Activated T-cell treated with anti-CD3 and anti-CD28 coated beads for 4 hours (primary cell): ENCODE measurements around the gene ZNF688.

Experiments used
- DNase-seq: peaks from one replicate; pipeline ENCODE4 v3.0.0-alpha.2; 2020

ZNF688 gene

DNA sequence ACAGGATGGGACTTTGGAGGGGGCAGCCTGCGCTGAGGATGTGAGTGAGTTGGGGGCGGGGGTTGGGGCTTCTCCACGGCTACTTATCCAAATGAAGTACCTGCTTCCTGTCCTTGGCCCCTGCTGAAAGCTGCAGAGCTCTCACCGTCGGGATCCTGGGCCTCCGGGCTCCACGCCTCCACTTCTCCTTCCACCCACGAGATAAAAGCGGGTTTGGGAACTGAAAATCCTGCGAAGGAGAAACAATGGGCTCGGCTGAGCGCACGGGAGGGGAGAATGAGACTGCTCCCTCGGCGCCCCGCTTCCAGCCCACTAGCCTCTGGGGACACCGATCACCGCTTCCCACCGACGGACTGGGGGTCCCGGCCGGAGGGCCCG lies 13.5 kb upstream of the ZNF688 start:
- no peak for DNase-seq

DNA sequence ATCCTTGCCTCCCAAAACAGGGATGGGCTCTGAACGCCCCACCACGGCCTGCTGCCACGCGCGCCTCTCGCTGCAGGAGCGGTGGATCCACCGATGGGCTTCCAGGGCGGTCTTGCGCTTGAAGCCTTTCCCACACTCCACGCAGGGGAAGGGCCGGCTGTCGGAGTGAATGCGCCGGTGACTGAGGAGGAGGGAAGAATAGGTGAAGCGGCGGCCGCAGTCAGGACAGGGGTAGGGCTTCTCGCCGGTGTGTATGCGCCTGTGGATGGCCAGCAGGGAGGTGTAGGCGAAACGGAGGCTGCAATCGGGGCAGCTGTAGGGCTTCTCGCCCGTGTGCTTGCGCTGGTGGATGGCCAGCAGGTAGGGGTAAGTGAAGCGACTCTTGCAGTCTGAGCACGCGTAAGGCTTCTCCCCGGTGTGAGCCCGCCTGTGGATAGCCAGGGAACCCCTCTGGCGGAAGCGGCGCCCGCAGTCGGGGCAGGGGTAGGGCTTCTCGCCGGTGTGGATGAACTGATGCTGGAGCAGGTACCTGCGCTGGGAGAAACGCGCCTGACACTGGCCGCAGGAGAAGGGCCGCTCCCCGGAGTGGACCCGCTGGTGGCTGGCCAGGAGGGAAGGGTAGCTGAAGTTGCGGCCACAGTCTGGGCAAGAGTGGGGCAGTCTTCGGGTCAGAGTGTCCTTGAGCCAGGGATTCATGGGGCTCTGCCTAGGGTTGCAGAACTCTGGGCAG lies 11.3 kb upstream of the ZNF688 start:
- no peak for DNase-seq

DNA sequence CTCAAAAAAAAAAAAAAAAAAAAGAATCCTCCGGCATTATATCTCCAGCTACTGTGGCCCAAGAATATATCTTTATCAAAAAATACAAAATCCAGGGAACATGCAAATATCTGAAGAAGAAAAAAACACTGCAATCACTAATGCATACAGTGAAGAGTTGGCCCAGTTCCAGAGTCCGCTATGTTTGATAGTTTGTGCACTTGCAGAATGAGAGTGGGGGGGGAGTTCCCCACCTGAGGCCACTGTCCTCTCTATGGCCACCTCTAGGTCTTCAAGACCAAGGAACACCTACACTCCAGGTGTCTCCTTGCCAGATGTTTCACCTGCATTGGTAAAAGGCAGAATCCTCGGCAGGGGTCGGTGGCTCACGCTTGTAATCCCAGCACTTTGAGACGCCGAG lies 9.9 kb upstream of the ZNF688 start:
- no peak for DNase-seq

DNA sequence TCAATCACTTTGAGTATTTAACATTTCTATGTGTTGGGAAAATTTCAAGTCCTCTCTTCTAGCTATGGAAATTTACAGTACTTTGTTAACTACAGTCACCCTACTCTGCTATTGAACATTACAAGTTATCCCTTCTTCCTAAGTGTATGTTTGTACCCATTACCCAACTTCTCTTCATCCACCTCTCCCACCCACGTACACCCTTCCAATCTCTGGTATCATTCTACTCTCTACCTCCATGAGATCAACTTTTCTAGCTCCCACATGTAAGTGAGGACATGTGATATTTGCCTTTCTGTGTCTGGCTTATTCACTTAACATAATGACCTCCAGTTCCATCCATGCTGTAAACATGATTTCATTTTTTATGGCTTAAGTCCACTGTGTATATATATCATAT lies 3.2 kb upstream of the ZNF688 start:
- no peak for DNase-seq

DNA sequence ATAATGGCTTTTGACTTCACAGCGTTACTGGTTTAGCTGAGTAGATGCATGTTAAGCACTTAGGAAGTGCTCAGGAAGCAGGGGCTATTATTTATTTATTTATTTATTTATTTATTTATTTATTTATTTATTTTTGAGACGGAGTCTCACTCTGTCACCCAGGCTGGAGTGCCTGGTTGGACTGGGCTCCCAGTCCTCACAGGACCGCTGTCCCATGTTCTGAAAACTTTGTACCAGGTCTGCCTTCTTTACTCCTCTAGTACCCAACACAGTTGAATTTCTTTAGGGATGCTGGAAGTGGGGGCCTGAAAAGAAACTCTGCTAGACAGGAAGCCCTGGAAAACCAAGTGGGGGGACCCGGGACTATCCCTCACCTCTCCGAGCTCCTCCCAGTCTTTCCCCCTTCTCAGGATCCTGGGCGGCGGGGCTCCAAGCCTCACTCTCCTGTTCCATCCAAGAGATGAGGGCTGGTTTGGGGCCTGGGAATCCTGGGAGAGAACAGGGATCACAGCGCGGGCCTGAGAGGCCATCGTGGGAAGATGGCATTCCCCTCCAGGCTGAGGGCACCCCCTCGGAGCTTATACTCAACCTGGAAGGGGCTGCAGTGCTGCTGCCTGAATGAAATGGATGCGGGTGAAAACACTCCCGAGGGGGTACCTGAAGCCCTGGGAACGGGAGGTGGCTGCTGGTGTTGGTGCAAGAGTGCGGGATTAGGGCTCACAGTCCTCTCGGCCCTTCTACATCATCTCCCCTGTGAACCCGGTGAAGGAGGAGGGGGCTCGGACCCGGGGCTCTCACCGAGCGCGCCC lies 674 bp downstream of the ZNF688 start:
- DNase-seq, result no peak

DNA sequence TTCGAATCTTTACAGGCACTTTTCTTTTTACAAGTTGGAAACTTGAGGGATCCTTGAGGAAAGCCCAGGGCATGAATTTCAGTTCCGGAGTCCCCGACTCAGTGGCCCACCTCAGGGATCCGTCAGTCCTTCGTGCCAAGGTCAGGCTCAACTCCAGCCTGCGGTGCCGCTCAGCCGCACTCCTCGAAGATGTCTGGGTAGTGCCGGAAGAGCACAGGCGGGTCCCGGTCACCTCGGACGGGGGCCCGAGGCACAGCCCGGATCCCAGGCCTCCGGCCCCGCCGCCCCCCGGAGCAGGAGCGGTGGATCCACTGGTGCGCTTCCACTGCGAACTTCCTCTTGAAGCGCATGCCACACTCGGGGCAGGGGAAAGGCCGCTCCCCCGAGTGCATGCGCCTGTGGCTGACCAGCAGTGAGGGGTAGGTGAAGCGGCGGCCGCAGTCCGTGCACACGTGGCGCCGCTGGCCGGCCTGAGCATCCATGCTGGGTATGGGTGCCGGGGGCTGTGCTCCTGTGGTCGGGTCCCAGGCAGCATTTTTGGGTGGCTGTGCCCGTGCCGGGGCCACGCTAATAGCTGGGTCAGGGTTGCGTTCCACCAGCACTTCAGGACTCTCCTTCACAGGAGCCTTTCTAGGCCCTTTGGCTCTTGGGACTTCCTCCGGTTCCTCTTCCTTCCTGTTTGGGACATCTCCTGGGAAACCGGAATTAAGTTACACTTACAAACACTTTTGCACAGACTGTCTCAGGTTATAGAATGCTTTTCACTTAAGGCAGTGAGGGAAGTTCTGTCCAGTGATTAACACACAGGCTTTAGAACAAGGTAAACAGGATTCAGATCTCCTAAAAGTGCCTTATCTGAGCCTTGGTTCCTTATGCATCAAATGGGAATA lies 1.5 kb downstream of the ZNF688 start:
- DNase-seq, result no peak

DNA sequence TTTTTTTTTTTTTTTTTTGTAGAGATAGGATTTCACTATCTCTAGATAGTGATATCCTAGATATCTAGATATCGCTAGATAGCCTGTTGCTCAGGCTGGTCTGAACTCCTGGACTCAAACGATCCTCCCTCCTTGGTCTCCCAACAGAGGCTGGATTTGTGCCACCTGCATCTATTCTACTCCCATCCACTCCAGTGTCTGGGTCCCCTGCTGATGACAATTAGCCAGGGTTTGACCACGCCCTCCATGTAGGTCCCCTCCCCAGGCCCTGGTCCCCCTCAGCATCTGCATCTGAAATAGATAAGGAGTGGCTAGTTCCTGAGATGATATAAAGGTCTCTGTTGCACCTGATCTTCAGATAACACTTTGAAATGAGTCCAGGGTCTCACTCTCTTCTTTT lies 2.2 kb downstream of the ZNF688 start:
- DNase-seq, result no peak

DNA sequence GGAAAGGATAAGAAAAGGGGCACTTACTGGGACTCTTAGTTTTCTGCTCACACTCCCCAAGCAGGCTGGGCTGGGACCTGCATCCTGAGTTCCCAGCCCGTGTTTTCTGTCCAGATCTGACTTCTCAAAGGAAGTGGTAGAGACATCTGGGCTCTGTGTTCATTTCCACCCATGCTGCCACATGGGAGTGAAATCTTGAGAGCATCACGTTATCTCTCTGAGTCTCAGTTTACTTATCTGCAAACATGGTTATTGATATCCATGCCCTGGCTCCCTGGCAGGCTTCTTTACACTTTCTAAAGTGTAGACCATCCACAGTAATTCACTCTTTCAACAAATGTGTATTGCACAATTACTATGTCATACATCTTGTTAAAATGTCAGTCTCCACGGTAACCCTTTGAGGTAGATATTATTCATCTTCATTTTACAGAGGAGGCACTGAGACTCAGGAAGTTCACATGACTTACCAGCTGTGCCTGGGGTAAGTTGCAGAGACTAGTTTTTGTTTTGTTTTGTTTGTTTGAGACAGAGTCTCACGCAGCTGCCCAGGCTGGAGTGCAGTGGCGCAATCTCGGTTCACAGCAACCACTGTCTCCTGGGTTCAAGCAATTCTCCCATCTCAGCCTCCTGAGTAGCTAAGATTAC lies 3.4 kb downstream of the ZNF688 start:
- no peak for DNase-seq

DNA sequence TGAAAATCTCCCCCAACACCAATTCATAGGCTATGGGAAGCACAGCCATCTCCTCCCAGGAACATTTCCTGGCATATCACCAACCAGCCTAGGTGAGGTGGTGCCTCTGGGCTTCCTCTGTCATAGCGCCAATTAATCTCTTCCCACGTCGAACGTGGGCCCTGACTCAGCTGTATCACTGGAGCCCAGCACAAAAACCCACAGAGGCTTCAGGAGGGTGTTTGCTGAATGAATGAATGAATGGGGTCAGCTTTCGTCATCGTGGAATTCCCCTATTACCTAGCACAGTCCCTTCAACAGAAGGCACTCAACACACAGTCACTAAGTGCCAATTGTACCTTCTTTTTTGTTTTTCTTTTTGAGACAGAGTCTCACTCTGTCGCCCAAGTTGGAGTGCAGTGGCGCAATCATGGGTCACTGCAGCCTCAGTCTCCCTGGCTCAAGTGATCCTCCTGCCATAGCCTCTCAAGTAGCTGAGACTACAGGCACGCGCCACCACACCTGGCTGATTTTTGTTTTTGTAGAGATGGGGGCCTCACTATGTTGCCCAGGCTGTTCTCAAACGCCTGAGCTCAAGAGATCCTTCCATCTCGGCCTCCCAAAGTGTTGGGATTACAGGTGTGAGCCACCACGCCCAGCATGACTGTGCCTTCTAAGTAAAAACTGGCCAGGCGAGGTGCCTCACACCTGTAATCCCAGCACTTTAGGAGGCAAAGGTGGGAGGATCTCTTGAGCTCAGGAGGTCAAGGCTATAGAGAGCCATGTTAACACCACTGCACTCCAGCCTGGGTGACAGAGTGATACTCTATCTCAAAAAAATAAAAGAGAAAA lies 4.1 kb downstream of the ZNF688 start:
- DNase-seq, result peak; percentile 53

DNA sequence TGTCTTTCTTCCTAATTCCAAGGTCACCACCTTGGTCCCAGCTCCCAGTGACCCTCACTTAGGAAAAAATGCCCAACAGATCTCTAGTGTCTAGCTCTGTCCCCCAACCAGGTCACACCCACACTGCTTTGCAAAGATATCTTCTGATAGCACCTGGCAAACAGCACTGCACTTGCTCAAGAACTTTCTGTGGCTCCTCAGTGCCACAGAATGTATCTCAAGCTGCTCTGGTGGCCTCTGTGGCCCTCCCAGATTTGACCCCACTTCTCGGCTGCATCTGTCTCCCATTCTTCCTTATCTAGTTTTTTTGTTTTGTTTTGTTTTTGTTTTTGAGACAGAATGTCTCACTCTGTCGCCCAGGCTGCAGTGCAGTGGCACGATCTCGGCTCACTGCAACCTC lies 5.0 kb downstream of the ZNF688 start:
- DNase-seq, result no peak

DNA sequence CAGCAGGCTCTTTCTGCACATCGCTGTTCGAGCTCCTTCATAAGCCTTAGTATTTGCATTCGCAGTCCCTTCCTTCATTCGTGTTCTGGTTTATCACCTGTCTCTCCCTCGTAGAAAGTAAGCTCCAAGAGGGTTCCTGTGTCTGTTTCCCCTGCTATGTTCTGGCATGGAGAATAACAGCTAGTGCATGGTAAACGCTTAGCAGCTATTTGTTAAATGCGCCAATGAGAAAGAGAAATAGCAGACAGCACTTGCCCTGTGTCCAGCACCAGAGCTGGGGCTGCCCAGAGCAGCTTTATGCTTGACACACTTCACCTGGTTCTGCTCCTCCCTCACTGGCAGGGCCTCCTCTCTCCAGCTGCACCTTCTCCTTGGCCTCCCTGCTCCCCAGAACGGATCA lies 5.5 kb downstream of the ZNF688 start:
- no peak for DNase-seq

DNA sequence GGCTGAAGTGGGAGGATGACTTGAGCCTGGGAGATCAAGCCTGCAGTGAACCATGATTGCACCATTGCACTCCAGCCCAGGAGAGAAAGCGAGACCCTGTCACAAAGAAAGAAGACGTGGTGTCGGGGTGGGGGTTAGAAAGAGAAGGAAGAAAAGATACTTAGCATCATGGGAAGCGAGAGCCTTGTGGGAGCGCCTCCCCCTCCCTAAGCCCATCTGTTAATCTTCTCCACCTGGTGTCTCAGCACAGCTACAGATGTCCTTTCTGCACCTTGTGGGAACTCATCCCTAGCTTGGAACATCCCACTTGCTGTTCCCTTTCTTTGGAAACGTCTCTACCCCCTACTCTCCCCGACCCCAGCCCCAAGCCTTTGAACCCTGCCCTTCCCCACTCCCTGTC lies 6.0 kb downstream of the ZNF688 start:
- DNase-seq, result no peak

DNA sequence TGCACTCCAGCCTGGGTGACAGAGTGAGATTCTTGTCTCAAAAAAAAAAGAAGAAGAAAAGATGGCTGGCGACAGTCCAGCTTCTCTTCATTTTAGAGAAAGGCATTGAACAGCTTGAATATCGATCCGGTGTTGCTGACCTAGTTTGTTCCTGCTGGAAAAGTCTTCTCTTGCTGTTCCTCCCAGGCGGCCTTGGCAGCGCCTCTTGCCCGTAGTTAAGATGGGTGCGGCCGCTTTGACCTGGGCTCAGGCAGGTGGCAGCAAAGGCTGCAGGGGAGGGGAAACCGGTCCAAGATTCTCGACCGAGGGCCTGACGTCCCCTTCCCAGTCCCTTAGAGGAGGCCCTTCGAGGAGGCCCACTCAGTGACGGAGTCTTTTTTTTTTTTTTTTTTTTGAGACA lies 9.5 kb downstream of the ZNF688 start:
- DNase-seq, result no peak

DNA sequence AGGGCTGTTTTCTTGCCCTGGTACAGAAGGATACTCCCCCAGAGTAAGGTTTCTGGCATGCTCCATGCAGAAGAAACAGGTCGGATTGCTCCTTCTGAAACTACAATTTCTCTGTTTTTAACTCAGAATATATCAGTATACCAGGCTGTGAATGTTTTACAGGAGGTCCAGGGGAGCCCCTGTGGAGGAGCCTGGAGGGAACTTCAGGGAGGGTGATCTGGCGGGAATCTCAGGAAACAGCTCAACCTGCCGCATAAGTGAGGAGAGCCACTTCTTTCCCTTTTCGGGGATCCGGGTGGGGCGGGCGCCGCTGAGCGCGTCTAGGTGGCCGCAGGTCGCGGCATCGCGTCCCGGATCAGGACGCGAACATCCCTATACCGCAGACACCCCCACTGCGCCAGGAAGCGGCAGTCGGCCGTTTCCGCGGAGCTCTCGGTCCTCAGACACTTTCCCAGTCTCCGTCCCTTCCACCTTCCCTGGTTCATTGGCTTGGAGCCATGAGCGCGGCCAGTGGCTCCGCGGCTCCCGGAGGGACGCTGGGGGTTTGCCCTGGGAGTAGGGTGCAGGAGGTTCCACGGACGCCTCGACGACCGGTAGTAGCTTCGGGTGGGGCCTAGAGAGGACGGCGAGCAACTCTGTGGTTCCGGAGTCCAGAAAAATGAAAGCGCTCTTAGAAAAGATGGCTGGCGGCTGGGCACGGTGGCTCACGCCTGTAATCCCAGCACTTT lies 10.3 kb downstream of the ZNF688 start:
- DNase-seq, result no peak

DNA sequence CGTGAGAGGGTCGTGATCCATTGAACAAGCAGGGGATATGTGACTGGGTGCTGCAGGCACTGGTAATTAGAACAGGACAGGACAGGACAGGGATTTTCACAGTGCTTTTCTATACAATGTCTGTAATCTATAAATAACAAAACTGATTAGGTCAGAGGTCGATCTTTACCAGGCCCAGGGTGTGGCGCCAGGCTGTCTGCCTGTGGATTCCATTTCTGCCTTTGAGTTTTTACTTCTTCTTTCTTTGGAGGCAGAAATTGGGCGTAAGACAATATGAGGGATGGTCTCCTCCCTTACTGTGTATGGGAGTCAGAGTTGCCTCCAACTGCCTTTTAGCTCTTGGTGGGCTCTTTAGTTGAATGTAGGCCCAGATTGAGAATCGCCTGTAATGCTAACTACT lies 11.8 kb downstream of the ZNF688 start:
- no peak for DNase-seq

DNA sequence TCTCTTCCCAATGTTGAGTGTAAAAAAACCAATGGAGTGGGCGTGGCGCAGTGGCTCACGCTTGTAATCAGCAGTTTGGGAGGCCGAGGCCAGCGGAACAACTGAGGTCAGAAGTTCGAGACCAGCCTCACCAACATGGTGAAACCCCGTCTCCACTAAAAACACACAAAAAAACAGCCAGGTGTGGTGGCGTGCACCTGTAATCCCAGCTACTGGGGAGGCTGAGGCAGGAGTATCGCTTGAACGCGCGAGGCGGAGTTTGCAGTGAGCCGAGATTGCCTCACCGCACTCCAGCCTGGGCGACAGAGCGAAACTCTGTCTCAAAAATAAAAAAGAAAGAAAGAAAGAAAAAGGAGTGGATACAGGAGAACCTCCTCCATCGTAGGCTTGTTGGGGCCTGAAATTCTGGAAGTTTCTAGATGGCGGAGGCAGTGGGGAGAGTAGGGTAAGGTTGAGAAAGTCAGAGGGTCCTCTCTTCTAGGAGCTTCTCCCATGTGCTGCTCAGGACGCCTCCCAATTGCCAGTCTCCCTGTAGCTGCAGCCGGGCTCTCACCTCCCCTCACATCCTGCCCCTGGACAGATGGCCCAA lies 12.6 kb downstream of the ZNF688 start:
- no peak for DNase-seq

DNA sequence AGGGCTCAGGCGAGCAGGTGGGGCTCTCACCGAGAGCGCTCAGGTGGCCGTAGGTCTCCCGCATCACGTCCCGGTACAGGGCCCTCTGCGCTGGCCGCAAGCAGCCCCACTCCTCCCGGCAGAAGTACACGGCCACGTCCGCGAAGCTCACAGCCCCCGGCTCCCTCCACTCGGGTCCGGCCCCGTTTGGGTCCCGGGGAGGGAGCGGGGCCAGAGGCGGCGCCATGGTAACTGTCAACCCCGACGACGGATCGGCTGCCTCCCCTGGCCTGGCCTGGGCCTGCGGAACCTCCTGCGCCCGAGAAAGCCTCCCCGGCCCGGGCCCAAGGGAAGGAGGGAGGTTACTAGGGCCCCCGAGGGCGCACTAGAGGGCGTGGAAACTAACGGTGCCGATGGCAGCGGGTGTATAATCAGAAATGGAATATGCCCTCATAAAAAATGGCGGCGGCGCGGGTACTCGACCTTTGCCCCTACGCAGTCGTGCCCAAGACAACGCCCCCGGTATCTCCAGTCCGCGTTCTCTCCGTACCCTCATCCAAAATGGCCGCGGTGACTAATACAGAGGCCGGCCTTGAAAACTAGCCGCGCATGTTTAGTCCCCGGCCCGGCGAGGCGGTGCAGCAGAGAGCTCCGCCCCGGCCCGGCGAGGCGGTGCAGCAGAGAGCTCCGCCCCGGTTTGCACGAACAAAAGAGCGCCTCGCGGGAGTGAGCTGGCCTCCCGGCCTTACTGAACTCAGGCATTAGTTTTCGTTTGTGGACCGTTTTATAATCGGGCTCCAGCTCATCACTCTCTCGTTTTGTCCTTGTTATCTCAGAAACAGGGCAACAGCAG lies 13.3 kb downstream of the ZNF688 start, which contains the start of gene ZNF764:
Gene ZNF764 (minus strand): TSS at position 418 of the 832 bp plus-strand sequence. CDS start 192 bp downstream, at position 226.
- peak; percentile 95 for DNase-seq

DNA sequence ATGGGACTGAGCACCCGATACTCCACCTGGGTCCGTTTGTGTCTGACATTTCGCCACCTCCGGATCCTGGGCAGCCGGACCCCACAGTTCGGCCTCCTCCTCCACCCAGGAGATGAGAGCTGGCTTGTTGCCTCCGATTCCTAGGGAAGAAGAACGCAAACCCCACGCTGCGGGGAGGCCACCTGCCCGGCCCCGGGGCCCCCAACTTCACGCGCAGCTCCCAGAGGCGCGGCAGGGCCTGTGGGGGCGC lies 13.9 kb downstream of the ZNF688 start:
- DNase-seq, result peak; percentile 33

DNA sequence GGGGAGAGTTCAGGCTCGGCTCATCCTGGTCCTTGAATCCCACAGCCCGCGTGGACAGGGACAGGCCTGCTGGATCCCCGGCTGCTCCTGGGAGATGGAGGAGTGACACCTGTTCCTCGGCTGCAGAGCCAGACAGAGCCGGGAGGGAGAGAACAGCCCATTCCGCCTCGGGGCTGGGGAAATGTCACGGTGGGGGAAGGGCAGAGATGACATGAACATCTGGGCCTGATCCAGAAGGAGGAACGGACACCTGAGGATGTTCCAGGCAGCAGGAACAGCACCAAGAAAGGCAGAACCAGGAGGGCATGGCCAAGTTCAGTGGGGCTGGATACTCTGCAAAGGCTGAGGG lies 15.4 kb downstream of the ZNF688 start:
- DNase-seq, result no peak
